NCI-H345 treated with DMSO at 0.1 percent for 48 hours (cell line): ENCODE results near the gene SEC61B.

Experiments
- DNase-seq: peaks from one replicate; lab custom pipeline; 2025; ENCODE audit not compliant: unreplicated experiment; lab: John Stamatoyannopoulos, UW

The SEC61B gene

GRCh38 chr9:99269416-99269815, 47.3 kb downstream of the SEC61B start:
- DNase-seq: no peak

GRCh38 chr9:99270491-99270890, 48.4 kb downstream of the SEC61B start:
- no peak for DNase-seq

GRCh38 chr9:99272836-99273235, 50.8 kb downstream of the SEC61B start:
- no peak for DNase-seq

- DNase-seq: no peak
These were observed 51.9 kb downstream of the SEC61B start for GRCh38 chr9:99274016-99274415.

GRCh38 chr9:99274495-99274894, 52.4 kb downstream of the SEC61B start:
- DNase-seq: no peak
